Stimulated activated effector memory CD8-positive, alpha-beta T cell treated with anti-CD3 and anti-CD28 coated beads, Interleukin-12 subunit alpha, Interleukin-12 subunit beta, amount 100 ng/mL, for 72 hours (primary cell): ENCODE measurements around the gene PDE11A.
A peak's percentile ranks its signal among the peaks of the same experiment; 100 is the strongest.
"Not testable (repeated sequence)": the region's sequence is repeated elsewhere in the genome, so short reads cannot be mapped to it uniquely, and the experiment has no call there.

Experiments
- ATAC-seq: fragments of 150-1000 bp; cut with Tn5 transposase; 2 replicates; pipeline ENCODE4 v1.10.0; 2021
- DNase-seq, 2 donors: peaks; one replicate each; pipeline ENCODE4 v3.0.0; 2021 to 2022; ENCODE audit warnings: low spot score in 2 of 2
- H3K27ac Mint-ChIP-seq: one replicate; pipeline ENCODE4 v1.8.0; 2022; ENCODE audit warnings: mild to moderate bottlenecking, mixed read lengths
- H3K36me3 Mint-ChIP-seq: one replicate; pipeline ENCODE4 v1.8.0; 2022; ENCODE audit warnings: mild to moderate bottlenecking, mixed read lengths
- H3K4me1 Mint-ChIP-seq: one replicate; pipeline ENCODE4 v1.8.0; 2022; ENCODE audit warnings: mixed read lengths
- H3K4me3 Mint-ChIP-seq: one replicate; pipeline ENCODE4 v1.8.0; 2022; ENCODE audit warnings: mild to moderate bottlenecking, mixed read lengths
- H3K9me3 Mint-ChIP-seq: one replicate; pipeline ENCODE4 v1.8.0; 2022; ENCODE audit warnings: mixed read lengths

Gene PDE11A

GRCh38 chr2:177873915-177874314, 198.7 kb downstream of the PDE11A start:
- no peak overlapping the region for H3K4me3 Mint-ChIP-seq
- ATAC-seq (no peak), DNase-seq (no peak)
- H3K36me3 Mint-ChIP-seq, result no peaks in the 10 kb centered on the region
- H3K4me1 Mint-ChIP-seq, result no peaks in the 10 kb centered on the region
- no peak overlapping the region for H3K27ac Mint-ChIP-seq
- H3K9me3 Mint-ChIP-seq, result no peaks in the 10 kb centered on the region

- H3K36me3 Mint-ChIP-seq, result no peaks in the 10 kb centered on the region
- no peak overlapping the region for H3K27ac Mint-ChIP-seq
- no peak for ATAC-seq
- no peaks in the 10 kb centered on the region for H3K4me1 Mint-ChIP-seq
- DNase-seq, result no peak
- H3K4me3 Mint-ChIP-seq, result no peak overlapping the region
- no peaks in the 10 kb centered on the region for H3K9me3 Mint-ChIP-seq
Measured at GRCh38 chr2:177872286-177872685, 200.3 kb downstream of the PDE11A start.

DNA sequence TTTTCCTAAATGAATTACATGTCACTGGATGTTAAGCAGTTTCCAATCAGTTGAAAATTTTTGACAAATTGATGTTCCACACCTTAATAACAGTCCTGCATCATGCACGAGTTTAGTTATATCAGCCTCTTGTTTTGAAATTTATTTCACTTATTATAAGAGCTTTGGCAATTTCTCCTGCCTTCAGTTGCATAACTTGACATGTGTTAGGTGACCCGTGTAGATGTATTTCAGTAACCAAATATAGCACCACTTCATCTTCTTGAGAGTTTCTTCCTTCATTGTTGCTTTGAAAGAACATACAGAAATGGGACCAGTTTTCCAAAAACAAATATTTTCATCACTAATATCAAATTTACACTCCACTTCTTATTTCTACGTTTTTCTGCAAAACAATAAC, 202.7 kb downstream of the PDE11A start:
- Mint-ChIP-seq H3K36me3 (no peaks in the 10 kb centered on the region), H3K9me3 (no peaks in the 10 kb centered on the region), H3K27ac (no peak overlapping the region), H3K4me1 (no peaks in the 10 kb centered on the region), H3K4me3 (no peak overlapping the region)
- DNase-seq (no peak), ATAC-seq (no peak)

GRCh38 chr2:177869209-177869608, 203.4 kb downstream of the PDE11A start:
- no peaks in the 10 kb centered on the region for H3K4me1 Mint-ChIP-seq
- H3K36me3 Mint-ChIP-seq, result no peaks in the 10 kb centered on the region
- no peak overlapping the region for H3K27ac Mint-ChIP-seq
- ATAC-seq (no peak), DNase-seq (no peak)
- no peaks in the 10 kb centered on the region for H3K9me3 Mint-ChIP-seq
- H3K4me3 Mint-ChIP-seq, result no peak overlapping the region

- Mint-ChIP-seq H3K4me1 (no peaks in the 10 kb centered on the region), H3K27ac (no peak overlapping the region), H3K9me3 (no peaks in the 10 kb centered on the region), H3K4me3 (no peak overlapping the region), H3K36me3 (no peaks in the 10 kb centered on the region)
- no peak for ATAC-seq
- no peak for DNase-seq
Measured at GRCh38 chr2:177868806-177869205, 203.8 kb downstream of the PDE11A start.

DNA sequence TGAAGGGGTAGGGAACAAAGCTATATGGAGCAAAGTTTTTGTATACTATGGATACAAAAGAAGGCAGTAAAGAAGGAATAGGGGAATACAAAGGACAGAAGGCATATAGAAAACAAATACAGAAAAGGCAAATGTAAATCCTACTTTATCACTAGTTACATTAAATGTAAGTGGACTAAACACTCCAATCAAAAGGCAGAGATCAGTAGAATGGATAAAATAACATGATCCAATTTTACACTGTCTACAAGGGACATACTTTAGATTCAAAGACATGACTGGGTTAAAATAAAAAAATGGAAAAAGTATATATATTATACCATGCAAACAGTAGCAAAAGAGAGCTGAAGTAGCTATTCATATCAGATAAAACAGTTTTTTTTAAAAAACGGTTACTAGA, 215.0 kb downstream of the PDE11A start:
- Mint-ChIP-seq H3K27ac (no peak overlapping the region), H3K4me3 (no peak overlapping the region), H3K36me3 (no peaks in the 10 kb centered on the region), H3K4me1 (no peaks in the 10 kb centered on the region), H3K9me3 (peaks cover 8% of the 10 kb centered on the region)
- ATAC-seq, result no peak
- DNase-seq, result no peak

DNA sequence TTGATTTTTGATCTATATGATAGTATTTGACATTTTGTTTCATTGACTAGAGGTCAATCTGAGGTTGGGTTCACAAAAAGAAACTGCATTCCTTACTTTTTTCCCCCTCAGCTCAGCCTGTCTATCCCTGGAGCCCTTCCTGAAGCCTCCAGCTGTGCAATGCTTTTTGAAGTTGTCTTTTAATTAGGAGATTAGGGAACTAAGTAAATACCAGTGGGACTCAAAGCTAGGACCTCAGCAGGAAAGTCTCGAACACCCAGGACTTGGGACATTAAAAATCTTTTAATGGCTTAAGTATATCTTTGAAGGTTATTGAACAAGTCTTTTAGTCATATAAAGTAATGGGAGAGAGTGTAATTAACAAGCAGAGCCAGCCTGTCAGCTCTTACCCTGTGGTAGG, 220.2 kb downstream of the PDE11A start:
- ATAC-seq, result no peak
- Mint-ChIP-seq H3K27ac (no peak overlapping the region), H3K36me3 (no peaks in the 10 kb centered on the region), H3K4me1 (no peaks in the 10 kb centered on the region), H3K4me3 (no peak overlapping the region), H3K9me3 (peaks cover 3% of the 10 kb centered on the region)
- no peak for DNase-seq

DNA sequence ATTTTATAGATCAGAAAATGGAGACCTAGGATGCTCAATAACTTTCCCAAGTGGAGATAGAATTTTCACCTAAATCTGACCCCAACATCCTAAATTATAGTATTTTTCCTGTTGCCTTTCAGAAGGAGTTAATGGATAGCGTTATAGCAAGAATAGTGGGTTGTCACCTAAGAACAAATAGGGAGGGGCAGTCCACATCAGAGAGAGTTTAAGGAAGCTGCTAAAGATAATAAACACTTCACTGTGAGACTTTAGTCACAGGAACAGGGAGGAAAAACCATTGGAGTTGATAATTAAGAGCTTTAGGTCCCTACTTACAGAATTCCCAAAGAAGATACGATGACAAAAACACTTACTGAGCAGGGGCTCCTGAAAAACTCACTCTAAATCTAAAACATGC, 229.4 kb downstream of the PDE11A start:
- H3K4me1 Mint-ChIP-seq, result no peaks in the 10 kb centered on the region
- H3K9me3 Mint-ChIP-seq, result no peaks in the 10 kb centered on the region
- no peak overlapping the region for H3K4me3 Mint-ChIP-seq
- no peak for DNase-seq
- H3K27ac Mint-ChIP-seq, result no peak overlapping the region
- ATAC-seq, result no peak
- no peaks in the 10 kb centered on the region for H3K36me3 Mint-ChIP-seq

- Mint-ChIP-seq H3K9me3 (no peaks in the 10 kb centered on the region), H3K4me1 (no peaks in the 10 kb centered on the region)
Measured at GRCh38 chr2:177842243-177842642, 230.3 kb downstream of the PDE11A start.

DNA sequence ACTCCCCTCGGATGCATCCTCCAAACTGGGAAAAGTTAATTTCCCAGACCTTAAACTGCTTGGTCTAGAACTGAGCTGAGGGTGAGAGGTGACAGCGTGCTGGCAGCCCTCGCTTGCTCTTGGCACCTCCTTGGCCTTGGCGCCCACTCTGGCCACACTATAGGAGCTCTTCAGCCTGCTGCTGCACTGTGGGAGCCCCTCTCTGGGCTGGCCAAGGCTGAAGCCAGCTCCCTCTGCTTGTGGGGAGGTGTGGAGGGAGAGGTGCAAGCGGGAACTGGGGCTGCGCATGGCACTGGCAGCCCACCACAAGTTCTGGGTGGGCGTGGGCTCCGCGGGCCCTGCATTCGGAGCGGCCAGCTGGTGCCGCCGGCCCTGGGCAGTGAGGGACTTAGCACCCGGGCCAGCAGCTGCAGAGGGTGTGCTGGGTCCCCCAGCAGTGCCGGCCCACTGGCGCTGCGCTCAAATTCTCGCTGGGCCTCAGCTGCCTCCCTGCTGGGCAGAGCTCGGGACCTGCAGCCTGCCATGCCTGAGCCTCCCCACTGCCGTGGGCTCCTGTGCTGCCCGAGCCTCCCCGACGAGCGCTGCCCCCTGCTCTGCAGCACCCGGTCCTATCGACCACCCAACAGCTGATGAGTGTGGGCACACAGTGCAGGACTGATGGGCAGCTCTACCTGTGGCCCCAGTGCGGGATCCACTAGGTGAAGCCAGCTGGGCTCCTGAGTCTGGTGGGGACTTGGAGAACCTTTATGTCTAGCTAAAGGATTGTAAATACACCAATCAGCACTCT, 237.0 kb downstream of the PDE11A start:
- H3K9me3 Mint-ChIP-seq, H3K4me1 Mint-ChIP-seq, H3K36me3 Mint-ChIP-seq, H3K4me3 Mint-ChIP-seq, DNase-seq, H3K27ac Mint-ChIP-seq, ATAC-seq: not testable (repeated sequence)

More at GRCh38 chr2:177842243-177842642, 230.3 kb downstream of the PDE11A start:
- no peak for ATAC-seq
- DNase-seq, result no peak
- Mint-ChIP-seq H3K4me3 (no peak overlapping the region), H3K27ac (no peak overlapping the region), H3K36me3 (no peaks in the 10 kb centered on the region)

- no peak overlapping the region for H3K27ac Mint-ChIP-seq
- H3K36me3 Mint-ChIP-seq, result no peaks in the 10 kb centered on the region
- ATAC-seq (no peak), DNase-seq (no peak)
- no peaks in the 10 kb centered on the region for H3K4me1 Mint-ChIP-seq
- H3K9me3 Mint-ChIP-seq, result no peaks in the 10 kb centered on the region
- no peak overlapping the region for H3K4me3 Mint-ChIP-seq
Measured at GRCh38 chr2:177832611-177833433, 239.8 kb downstream of the PDE11A start.

- no peak for ATAC-seq
- H3K9me3 Mint-ChIP-seq, result no peaks in the 10 kb centered on the region
- no peaks in the 10 kb centered on the region for H3K4me1 Mint-ChIP-seq
- H3K27ac Mint-ChIP-seq, result no peak overlapping the region
- H3K4me3 Mint-ChIP-seq, result no peak overlapping the region
- H3K36me3 Mint-ChIP-seq, result no peaks in the 10 kb centered on the region
- no peak for DNase-seq
Measured at GRCh38 chr2:177830881-177831386, 241.6 kb downstream of the PDE11A start.

- no peaks in the 10 kb centered on the region for H3K36me3 Mint-ChIP-seq
- H3K4me3 Mint-ChIP-seq, result no peak overlapping the region
- DNase-seq (no peak), ATAC-seq (peak; percentile 36)
- H3K9me3 Mint-ChIP-seq, result no peaks in the 10 kb centered on the region
- H3K27ac Mint-ChIP-seq, result no peak overlapping the region
- no peaks in the 10 kb centered on the region for H3K4me1 Mint-ChIP-seq
Measured at GRCh38 chr2:177828557-177828956, 244.0 kb downstream of the PDE11A start.

DNA sequence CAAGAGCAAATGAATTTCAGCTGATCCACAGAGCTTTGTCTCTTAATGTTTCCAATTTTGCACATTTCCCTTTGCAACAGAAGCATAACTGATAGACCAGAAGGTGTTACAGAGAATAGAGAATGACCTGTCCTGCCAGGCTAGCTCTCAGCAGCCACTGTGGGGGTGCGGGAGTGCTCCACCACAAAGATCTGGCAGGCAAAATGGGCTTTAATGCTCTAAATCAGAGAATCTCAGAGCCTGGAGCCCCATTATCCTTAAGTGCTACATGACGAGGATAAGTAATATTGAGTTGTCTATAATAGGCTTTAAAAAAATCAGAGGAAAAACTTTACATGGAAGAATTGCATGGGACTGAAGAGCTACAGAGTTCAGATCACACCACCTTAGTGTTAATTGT, 245.7 kb downstream of the PDE11A start:
- Mint-ChIP-seq H3K4me1 (no peaks in the 10 kb centered on the region), H3K36me3 (no peaks in the 10 kb centered on the region), H3K4me3 (no peak overlapping the region), H3K27ac (no peak overlapping the region), H3K9me3 (no peaks in the 10 kb centered on the region)
- no peak for DNase-seq
- ATAC-seq, result no peak

- no peak overlapping the region for H3K27ac Mint-ChIP-seq
- no peaks in the 10 kb centered on the region for H3K36me3 Mint-ChIP-seq
- ATAC-seq, result no peak
- H3K4me3 Mint-ChIP-seq, result no peak overlapping the region
- no peaks in the 10 kb centered on the region for H3K9me3 Mint-ChIP-seq
- no peaks in the 10 kb centered on the region for H3K4me1 Mint-ChIP-seq
- DNase-seq, result no peak
Measured at GRCh38 chr2:177822941-177823340, 249.6 kb downstream of the PDE11A start.

- no peak for ATAC-seq
- H3K4me3 Mint-ChIP-seq, result no peak overlapping the region
- no peaks in the 10 kb centered on the region for H3K4me1 Mint-ChIP-seq
- no peak overlapping the region for H3K27ac Mint-ChIP-seq
- no peaks in the 10 kb centered on the region for H3K9me3 Mint-ChIP-seq
- no peaks in the 10 kb centered on the region for H3K36me3 Mint-ChIP-seq
- DNase-seq, result no peak
Measured at GRCh38 chr2:177818412-177818811, 254.2 kb downstream of the PDE11A start.
